Activated CD4-positive, alpha-beta T cell treated with anti-CD3 and anti-CD28 coated beads for 48 hours (primary cell): ENCODE results near the gene COQ7.

Experiments used
- DNase-seq: peaks from one replicate; pipeline ENCODE4 v3.0.0-alpha.2; 2020

COQ7 gene

DNA sequence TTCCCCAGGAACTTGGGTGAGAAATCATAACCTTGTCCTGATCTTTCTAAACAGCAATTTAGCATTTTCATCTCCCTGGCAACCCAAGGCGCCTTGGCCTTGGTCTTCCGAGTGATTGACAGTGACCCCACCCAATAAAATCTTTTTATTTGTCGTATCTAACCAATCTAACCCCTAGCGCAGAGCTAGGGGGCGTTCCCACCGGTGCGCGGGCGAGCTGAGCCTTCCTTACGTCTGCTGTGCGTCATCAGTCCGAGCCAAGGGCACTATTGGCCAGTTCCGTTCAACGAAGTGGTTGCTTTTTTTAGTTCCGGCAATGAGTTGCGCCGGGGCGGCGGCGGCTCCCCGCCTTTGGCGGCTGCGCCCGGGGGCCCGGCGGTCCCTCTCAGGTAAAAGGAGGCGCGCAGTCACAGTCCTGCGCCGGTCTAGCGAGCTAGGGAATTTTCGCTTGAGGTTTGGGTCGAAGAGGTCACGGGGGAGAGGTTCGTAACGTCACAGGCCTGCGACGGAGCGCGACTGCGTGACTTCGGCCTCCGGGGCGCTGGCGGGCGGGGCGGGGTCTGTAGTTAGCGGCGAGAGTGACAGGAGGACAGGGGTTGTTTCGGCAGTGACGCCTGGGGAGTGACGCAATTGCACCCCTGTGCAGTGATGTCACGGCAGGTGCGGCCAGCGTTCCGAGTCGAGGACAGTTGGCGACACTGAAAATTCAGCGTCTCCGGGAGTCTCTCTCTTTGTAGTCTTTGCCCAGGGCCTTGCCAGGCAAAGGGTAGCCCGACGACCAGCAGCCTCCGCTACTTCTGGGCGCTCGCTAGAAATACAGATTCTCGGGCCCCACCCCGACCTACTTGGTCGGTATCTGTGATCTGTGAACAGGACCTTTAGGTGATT, at the start of gene COQ7:
COQ7 (plus strand) TSS at position 266 of the 888 bp plus-strand sequence; CDS start at position 317, 51 bp downstream.
- DNase-seq: peak; percentile 99

DNA sequence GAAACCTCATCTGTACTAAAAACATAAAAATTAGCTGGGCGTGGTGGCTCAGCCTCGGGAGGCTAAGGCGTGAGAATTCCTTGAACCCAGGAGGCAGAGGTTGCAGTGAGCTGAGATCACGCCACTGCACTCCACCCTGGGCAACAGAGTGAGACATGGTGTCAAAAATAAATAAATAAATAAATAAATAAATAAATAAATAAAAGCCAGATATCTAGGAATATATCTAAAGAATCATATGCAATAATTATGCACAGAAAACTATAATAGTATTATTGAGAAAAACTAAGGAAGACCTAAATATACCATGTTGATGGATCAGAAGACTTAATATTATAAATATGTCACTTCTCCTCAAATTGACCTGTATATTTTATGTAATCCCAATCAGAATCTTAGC, 46.7 kb upstream of the COQ7 start:
- no peak for DNase-seq

DNA sequence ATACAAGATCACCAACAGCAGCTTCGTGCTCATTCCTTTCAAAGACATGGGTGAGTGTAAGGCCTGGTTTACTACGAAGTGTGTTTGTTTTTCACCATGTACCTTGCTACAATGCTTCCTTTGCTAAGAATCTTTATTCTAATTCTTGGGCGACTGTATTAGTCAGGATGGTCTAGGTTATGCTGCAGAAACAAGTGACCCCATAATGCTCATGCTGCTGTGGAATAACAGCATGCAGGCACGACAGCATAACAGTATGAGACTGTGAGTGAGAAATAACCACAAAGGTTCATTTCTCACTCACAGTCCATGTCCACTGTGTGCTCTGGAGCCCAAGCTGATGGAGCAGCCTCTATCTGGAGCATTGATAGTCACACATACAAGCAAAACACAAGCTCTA, 45.7 kb upstream of the COQ7 start:
- no peak for DNase-seq

DNA sequence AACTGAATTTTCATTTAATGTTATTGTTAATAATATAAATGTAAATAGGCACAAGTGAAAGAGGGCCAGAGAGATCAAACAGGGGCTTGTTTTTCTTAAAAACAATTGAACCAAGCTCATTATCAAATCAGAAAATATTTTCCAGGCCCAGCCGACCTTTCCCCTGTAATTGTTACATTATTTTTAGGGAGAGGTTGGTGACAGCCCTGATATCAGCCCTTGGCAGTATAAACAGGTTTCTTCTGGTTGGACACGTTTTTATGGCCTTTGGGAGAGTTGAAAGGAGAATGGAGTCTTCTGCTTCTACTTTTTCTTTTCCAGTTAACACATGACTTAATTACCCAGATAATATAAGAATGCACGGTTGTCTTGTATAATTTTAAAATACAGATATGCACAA, 40.0 kb upstream of the COQ7 start:
- no peak for DNase-seq

DNA sequence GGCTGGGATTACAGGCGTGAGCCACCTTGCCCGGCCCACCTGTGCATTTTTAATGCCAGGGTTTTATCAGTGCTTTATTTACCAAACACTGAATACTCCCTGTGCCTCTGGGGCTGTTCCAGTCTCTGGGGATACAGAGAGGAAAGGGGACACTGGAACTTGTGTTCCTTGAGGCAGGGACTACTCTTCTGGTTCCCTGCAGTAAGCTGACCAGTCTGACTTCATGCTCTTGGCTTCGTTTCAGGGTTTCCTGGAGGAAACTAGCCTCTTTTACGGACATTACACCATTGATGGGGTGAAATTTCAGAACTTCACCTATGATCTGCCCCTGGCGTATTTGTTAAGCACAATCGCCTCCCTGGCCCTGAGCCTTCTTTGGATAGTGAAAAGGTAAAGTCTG, 37.4 kb upstream of the COQ7 start:
- DNase-seq: no peak

DNA sequence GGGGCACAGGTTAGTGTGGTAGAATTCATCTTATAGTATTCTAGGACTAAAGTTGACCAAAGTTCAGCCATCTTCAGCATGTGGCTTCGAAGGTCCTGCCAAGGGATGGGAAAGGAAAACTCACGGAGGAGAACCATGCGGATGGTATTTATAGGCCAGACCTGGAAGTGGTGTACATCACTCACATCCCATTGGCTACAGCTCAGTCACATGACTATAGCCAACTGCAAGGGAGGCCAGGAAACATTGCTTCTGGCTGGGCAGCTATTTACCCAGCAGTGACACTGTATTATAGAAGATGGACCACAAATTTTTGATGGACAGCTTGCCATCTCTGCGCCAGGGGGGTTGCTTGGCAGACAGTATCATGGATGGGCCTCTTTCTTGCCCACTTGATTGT, 35.7 kb upstream of the COQ7 start:
- DNase-seq: no peak

DNA sequence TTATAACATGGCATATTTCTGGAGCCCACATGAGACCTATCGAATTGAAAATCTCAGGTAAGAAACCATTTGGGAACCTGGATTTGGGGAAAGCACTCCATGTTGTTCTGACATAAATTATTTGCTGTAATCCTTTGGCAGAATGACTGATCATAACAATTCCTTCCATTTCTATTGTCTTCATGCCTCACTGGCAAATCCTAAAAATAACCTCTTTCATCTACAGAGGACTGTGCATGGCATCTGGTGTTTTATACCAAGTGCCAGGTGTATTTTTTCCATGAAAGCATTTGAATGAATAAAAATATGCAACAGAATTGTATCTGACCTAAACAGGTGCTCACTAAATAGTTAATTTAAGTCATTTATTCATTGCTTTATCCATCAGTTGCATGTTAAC, 33.7 kb upstream of the COQ7 start:
- no peak for DNase-seq

DNA sequence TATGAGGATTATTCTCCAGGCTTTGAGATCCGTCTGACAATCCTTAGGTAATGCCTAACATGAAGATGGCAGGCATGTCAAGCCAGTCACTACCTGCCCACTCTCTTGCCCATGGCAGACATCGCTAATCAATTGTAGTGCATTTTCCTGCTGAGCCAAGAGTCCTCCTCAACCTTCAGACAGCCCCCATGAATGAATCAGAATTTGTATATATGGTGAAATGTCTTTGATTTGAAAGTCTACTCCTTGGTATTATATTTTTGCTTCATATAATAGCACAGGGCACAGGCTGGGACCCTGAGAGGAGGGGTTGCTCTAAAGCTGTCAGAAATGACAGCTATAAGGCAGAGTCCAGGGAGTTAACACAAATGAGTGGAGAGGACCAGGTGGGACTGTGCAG, 27.0 kb upstream of the COQ7 start:
- DNase-seq: no peak

DNA sequence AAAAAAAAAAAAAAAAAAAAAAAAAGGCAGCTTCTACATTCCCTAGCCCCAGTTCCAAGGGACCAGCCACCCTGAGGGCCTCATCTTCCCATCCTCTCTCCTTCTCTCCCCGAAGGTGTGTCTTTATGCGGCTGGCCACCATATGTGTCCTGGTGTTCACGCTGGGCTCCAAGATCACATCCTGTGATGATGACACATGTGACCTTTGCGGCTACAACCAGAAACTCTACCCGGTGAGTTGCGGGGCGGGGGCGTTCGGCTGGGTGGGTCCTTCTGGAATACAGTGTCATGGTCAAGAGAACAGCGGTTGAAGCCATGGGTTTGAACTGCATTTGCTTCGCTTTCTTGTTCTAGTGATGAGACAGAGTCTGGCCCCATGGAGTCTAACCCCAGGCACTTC, 22.6 kb upstream of the COQ7 start:
- no peak for DNase-seq

DNA sequence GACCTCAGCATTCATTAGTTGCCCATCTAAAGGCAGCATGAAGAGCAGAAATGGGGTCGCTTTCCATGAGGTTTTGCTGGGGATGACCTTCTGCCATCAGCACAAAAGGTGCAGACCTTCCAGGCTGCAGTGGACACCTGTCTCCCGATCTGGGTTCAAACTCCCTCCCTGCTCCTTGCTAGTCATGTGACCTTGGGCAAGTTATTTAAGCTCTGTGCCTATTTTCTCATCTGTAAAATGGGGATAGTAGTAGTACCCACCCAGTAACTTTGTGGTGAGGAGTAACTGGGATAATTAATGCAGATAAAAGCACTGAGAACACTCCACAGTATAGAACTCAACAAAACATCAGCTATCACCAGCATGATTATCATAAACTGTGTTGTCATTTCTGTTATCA, 21.4 kb upstream of the COQ7 start:
- DNase-seq: no peak

DNA sequence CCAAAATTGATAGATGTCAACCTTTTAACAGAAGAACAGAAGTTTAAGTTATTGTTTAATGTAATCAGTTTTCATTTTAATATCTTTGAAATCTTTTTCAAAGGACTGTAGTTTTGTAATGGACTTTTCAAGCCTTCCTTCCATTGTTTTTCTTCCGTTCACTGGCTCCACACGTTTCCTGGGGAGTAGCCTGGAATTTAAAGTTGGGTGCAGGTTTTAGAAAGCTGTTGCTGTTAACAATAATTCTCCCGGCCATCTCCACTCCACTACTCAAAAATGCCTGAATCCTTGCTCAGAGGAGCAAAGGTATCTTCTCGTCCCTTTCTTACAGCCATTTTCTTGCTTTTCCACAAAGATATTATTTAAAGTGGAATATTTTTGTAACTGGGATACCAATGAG, 4.7 kb upstream of the COQ7 start:
- no peak for DNase-seq

DNA sequence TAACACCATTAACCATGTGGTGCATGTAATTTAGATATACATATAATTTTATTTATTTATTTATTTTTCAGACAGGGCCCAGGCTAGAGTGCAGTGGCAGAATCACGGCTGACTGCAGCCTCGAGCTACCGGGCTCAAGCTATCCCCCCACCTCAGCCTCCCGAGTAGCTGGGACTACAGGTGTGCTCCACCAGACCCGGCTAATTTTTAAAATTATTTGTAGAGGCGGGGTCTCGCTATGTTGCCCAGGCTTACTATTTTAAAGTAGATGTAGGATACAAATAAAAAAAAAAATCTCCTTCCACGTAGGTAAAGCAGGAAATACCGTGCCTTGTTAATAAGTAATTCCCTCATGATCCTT, 446 bp upstream of the COQ7 start:
- DNase-seq: no peak

DNA sequence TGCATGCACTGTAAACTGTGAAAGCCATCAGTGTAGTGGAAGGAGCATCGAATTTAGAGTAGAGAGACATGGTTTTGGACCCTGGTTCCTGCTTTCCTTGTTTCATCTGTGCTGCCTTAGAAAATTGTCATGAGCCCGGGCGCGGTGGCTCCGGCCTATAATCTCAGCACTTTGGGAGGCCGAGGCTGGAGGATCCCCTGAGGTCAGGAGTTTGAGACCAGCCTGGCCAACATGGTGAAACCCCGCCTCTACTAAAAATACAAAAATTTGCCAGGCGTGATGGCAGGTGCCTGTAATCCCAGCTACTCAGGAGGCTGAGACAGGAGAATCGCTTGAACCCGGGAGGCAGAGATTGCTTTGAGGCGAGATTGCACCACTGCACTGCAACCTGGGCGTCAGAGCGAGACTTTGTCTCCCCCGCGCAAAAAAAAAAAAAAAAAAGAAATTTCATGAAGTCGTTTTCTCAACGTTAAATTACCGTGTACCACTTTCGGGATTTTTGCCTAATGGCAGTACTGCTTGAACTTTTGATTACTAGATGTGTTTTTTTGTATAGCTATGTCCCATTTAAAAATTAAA, 912 bp downstream of the COQ7 start:
- DNase-seq: no peak

DNA sequence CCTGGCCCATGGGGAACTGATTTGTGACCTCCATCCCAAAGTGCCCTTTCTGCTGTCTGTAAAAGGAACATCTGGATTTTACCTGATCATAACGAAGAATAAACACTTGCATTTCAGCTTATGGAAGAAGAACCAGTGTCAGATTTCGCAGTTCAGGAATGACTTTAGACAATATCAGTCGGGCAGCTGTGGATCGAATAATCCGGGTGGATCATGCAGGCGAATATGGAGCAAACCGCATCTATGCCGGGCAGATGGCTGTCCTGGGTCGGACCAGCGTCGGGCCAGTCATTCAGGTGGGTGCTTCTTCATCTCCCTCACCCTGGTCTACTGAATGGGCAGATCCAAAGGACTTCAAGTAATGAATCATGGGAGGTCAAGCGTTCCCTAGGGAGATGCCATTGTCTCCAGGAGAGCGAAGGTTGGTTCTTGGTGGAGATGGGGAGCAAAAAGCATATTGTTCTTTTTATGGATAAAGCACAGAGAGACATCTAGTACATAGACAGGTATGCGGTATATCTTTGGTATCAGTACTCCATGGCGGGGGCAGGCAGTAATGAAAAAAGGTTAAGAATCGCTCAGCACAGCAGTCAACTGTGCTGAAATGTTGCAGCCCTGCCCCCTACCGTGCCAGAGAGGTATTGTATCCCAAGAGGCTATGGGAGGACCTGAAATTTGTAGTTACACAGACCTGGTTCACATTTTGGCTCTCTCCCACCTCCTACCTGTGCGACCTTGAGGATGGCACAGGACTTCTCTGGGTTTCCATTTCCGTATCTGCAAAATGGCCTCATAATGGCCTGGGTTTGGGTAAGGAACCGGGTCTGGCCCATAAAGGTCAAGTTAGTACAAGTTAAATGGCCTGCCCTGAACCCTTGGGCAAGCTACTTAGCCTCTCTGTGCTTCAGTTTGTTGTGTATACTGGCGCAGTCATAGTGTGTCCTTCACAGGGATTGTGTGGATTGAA, 4.7 kb downstream of the COQ7 start:
- DNase-seq: peak; percentile 80

DNA sequence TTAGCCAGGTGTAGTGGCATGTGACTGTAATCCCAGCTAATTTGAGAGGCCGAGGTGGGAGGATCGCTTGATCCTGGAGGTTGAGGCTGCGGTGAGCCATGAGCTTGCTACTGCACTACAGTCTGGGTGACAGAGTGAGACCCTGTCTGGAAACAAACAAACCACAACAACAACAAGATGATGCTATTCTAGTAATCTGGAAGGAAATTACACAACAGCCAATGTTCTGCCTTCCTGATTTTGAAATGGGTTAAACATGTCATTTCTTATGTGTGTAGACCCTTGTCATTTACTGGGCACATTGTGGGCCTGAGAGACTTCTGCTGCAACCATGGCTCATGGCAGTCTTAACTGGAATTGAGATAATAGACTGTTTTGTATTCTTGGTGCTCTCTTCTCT, 5.9 kb downstream of the COQ7 start:
- DNase-seq: no peak

DNA sequence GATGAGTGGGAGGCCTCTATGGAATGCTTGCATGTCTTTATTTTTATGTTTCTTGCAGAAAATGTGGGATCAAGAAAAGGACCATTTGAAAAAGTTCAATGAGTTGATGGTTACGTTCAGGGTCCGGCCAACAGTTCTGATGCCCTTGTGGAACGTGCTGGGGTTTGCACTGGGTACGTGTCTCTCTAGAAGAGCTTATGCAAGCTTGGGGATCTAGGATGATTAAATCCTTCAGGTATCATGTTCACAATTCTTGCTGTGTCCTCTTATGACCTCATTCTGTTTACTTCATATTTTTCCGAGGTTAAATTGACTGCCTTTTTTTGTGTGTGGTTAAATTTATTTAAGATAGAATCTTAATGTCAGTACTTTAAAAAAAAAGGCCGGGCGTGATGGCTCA, 6.4 kb downstream of the COQ7 start:
- DNase-seq: no peak

DNA sequence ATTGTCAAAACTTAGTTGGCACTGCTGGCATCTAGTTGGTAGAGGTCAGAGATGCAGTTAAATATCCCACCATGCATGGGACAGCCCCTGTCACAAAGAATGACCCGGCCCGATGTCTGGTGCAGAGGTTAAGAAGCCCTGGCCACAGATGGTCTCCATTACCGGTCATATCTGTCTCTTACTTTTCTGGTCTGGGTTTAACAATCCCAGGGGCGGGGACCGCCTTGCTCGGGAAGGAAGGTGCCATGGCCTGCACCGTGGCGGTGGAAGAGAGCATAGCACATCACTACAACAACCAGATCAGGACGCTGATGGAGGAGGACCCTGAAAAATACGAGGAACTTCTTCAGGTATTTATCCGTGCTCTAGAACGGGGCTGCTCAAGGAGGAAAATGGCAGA, 8.1 kb downstream of the COQ7 start:
- DNase-seq: no peak

DNA sequence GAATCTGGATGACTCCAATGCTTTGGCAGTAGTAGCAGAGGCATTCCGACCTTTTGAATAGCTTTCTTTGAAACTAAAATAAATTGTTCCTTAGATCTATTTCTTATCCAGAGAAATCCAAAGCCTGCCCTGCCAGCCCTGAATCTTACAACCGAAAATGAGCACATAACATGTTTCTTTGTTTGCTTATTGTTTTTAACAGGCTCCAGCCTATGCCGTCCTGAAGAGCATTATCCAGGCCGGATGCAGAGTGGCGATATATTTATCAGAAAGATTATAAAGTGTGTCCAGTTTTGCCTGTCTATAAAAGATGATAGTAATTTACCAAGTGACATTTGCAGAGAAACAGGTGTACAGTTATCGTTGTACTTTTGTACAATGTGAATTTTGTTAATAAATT, 10.5 kb downstream of the COQ7 start:
- DNase-seq: no peak

DNA sequence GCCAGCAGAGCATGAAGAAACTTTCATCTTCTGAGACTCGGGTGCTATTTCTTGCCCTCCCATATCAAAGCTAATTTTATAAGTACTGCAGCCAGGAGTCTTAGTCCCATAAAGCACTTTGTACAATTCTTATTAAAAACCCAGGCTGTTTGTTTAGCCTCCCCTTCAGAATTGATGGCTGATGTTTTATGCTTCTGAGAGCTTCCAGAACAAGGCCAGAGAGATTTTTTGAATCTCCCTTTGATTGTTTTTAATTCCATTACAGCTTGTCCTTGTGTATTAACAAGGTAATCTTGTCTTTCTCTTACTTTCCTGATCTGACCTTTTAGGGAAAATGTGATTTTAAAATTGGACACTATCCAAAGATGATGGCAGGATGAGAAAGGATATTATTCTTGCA, 16.3 kb downstream of the COQ7 start:
- no peak for DNase-seq

DNA sequence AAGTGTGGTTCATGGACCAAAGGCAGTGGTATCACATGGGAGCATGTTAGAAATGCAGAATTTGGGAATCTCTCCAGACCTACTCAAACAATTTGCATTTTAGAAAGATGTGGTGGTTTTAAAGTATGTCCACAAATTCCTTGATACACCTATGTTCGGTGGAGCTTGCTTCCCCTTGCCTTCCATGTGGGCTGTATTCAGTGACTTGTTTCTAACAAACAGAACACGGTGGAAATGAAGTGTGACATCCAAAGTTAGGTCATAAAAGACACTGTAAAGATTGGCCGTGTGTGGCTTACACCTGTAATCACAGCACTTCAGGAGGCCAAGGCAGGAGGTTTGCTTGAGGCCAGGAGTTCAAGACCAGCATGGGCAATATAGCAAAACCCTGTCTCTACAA, 16.7 kb downstream of the COQ7 start:
- no peak for DNase-seq

DNA sequence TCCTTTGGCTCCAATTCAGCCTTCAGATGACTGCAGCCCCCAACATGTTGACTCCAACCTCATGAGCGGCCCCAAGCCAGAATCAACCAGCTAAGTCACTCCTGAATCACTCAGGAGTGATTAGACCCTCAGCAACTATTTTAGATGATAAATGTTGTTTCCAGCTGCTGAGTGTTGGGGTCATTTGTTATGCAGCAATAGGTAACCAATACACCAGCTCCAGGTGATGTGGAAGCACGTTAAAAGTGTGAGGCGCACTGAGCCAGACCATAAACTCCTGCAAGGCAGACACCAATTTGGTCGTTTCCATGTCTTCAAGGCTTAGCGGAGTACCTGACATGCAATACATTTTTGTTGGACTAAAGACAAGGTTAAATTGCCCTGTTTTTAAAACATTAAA, 17.5 kb downstream of the COQ7 start:
- DNase-seq: no peak

DNA sequence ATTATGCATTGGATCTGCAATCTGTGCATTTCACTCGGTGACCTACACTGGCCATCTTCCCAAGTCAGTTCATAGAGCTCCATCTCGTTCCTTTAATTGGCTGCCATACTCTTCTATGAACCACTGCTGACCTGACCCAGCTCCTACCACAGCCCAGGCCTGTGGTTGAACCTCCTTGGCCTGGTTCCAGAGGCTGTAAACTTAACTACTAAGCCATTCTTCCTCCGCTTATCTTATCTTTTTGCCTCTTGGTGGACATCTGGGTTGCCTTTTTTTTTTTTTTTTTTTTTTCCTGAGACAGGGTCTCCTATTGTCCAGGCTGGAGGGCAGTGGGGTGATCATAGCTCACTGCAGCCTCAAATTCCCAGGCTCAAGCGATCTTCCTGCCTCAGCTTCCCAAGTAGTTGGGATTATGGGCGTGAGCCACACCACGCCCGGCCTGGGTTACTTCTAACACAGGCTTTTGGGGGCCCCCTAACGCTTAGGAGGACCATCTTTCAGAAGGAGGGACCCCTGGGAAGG, 18.3 kb downstream of the COQ7 start:
- DNase-seq: no peak
